Measurements from ENCODE around the gene YIPF7.

GRCh38 chr4:44660396-44660795, 9.0 kb upstream of the YIPF7 start:
- TF ChIP-seq ZNF639 (tag by site-specific recombination; IDR thresholded peaks at IDR 0.05) = no peak
- no peak for TF ChIP-seq ZNF174 (tag by site-specific recombination; IDR thresholded peaks at IDR 0.05)
- TF ChIP-seq ZNF169 (tag by site-specific recombination; IDR thresholded peaks at IDR 0.05) = no peak
- no peak for TF ChIP-seq ZBTB21 (tag by site-specific recombination; IDR thresholded peaks at IDR 0.05)
- no peak for TF ChIP-seq YY1 (tag by site-specific recombination; IDR thresholded peaks at IDR 0.05)
- TF ChIP-seq, protein P1, sequence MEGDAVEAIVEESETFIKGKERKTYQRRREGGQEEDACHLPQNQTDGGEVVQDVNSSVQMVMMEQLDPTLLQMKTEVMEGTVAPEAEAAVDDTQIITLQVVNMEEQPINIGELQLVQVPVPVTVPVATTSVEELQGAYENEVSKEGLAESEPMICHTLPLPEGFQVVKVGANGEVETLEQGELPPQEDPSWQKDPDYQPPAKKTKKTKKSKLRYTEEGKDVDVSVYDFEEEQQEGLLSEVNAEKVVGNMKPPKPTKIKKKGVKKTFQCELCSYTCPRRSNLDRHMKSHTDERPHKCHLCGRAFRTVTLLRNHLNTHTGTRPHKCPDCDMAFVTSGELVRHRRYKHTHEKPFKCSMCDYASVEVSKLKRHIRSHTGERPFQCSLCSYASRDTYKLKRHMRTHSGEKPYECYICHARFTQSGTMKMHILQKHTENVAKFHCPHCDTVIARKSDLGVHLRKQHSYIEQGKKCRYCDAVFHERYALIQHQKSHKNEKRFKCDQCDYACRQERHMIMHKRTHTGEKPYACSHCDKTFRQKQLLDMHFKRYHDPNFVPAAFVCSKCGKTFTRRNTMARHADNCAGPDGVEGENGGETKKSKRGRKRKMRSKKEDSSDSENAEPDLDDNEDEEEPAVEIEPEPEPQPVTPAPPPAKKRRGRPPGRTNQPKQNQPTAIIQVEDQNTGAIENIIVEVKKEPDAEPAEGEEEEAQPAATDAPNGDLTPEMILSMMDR (tag by site-specific recombination; IDR thresholded peaks at IDR 0.05) = no peak
- TF ChIP-seq ZNF37A (tag by site-specific recombination; IDR thresholded peaks at IDR 0.05) = no peak
- no peak for TF ChIP-seq ZNF138 (tag by site-specific recombination; IDR thresholded peaks at IDR 0.05; ENCODE audit: borderline replicate concordance)
